Measurements from ENCODE around the gene BGN.

BGN gene

GRCh38 chrX:153511784-153512500 is 17.2 kb downstream of the BGN start:
- no peak overlapping the region for H3K4me3 ChIP-seq (ENCODE audit: low read depth, low read length)
- no peak for DNase-seq (ENCODE audit: low read depth)
- TF ChIP-seq CTCF (IDR thresholded peaks at IDR 0.05; ENCODE audit: insufficient read depth, low read depth, low read length, missing control alignments): no peak

- no peak for DNase-seq (ENCODE audit: low read depth)
- no peak overlapping the region for H3K4me3 ChIP-seq (ENCODE audit: low read depth, low read length)
- no peak for TF ChIP-seq CTCF (IDR thresholded peaks at IDR 0.05; ENCODE audit: insufficient read depth, low read depth, low read length, missing control alignments)
Measured at GRCh38 chrX:153512501-153512893, 17.7 kb downstream of the BGN start.

- no peak overlapping the region for H3K4me3 ChIP-seq (ENCODE audit: low read depth, low read length)
- DNase-seq (ENCODE audit: low read depth): no peak
- TF ChIP-seq CTCF (IDR thresholded peaks at IDR 0.05; ENCODE audit: insufficient read depth, low read depth, low read length, missing control alignments): no peak
Measured at GRCh38 chrX:153513265-153513664, 18.5 kb downstream of the BGN start.

GRCh38 chrX:153514259-153514658 is 19.5 kb downstream of the BGN start:
- no peak for TF ChIP-seq CTCF (IDR thresholded peaks at IDR 0.05; ENCODE audit: insufficient read depth, low read depth, low read length, missing control alignments)
- no peak for DNase-seq (ENCODE audit: low read depth)
- H3K4me3 ChIP-seq (ENCODE audit: low read depth, low read length): no peak overlapping the region

- TF ChIP-seq CTCF (IDR thresholded peaks at IDR 0.05; ENCODE audit: insufficient read depth, low read depth, low read length, missing control alignments): no peak
- DNase-seq (ENCODE audit: low read depth): no peak
- no peak overlapping the region for H3K4me3 ChIP-seq (ENCODE audit: low read depth, low read length)
Measured at GRCh38 chrX:153515435-153515834, 20.7 kb downstream of the BGN start.

GRCh38 chrX:153516073-153516472 is 21.3 kb downstream of the BGN start:
- no peak overlapping the region for H3K4me3 ChIP-seq (ENCODE audit: low read depth, low read length)
- no peak for TF ChIP-seq CTCF (IDR thresholded peaks at IDR 0.05; ENCODE audit: insufficient read depth, low read depth, low read length, missing control alignments)
- no peak for DNase-seq (ENCODE audit: low read depth)

- no peak within 1 kb of the TSS for H3K4me3 ChIP-seq (ENCODE audit: low read depth, low read length)
Measured at GRCh38 chrX:153517423-153517822, 22.6 kb downstream of the BGN start, which contains the start of gene ATP2B3. Gene ATP2B3 (plus strand): TSS chrX:153517642. CDS start chrX:153536248, 18,606 bp downstream.

More at GRCh38 chrX:153517423-153517822, 22.6 kb downstream of the BGN start, which contains the start of gene ATP2B3:
- DNase-seq (ENCODE audit: low read depth): no peak
- TF ChIP-seq CTCF (IDR thresholded peaks at IDR 0.05; ENCODE audit: insufficient read depth, low read depth, low read length, missing control alignments): no peak

Measured in GM12865 (cell line).